ENCODE data around the gene BAIAP2. TPM values are rescaled to one million over a fixed set of nuclear protein-coding genes. Genes with fewer than 3 reads are reported as not detected.

The BAIAP2 gene
- total and polyA plus RNA-seq, 3 experiments from 2014 or later = 5.3 to 8.8 (median 6.6) TPM

DNA sequence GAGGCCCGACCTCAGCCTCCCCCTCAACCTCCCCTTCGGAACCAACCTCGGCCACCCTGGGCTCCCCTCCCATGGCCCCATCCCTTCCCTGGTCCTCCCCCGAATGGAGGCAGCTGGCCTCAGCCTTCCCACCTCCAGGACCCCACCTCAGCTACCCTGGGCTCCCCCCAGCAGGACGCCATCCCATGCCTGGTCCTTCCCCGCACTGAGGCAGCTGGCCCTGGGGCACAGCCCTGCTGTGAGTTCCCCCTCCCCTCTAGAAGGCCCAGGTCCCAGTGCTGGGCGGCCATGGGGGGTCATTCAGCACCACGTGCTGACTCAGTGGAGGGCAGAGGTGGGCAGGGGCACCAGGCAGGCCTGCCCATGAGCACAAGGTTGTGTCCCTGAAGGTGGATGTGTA, 101.4 kb downstream of the BAIAP2 start:
- Histone ChIP-seq H3K4me1 (ENCODE audit: insufficient read depth, low read length) (no peaks in the 10 kb centered on the region), H3K27ac (ENCODE audit: low read depth, low read length) (no peak overlapping the region), H3K9me3 (ENCODE audit: low read length) (no peaks in the 10 kb centered on the region), H3K27me3 (ENCODE audit: insufficient read depth, low read length, poor library complexity, severe bottlenecking) (no peaks in the 10 kb centered on the region), H3K36me3 (ENCODE audit: insufficient read depth, low read length) (no peaks in the 10 kb centered on the region), H3K4me3 (ENCODE audit: low read length) (no peak overlapping the region)
- no peaks in the 10 kb centered on the region for H3K9me3 Mint-ChIP-seq
- H3K4me1 Mint-ChIP-seq = no peaks in the 10 kb centered on the region
- no peak overlapping the region for H3K27ac Mint-ChIP-seq
- POLR2A ChIA-PET = no interaction called here
- no peaks in the 10 kb centered on the region for H3K36me3 Mint-ChIP-seq
- DNase-seq = no peak
- CTCF ChIA-PET = no interaction called here
- no peak overlapping the region for H3K4me3 Mint-ChIP-seq
- H3K27me3 Mint-ChIP-seq = peaks cover 0 to 3% of the 10 kb centered on the region in 2 donors

DNA sequence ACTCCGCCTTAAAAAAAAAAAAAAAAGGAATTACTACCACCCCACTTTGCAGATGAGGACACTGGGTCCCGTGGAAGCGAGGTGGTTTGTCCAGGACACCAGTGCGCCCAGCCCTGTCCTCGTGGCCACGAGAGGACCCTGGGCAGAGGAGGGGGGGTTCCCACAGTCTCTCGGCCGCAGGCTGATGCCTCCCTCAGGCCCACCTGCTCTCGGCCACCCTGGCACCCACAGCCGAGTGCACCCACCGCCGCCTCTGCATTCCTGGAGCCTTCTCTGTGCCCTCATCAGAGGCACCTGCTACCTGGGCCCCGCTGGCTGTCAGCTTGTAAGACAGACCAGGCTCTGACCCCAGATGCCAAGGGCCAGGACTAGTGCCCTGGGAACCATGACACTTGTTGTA, 102.3 kb downstream of the BAIAP2 start:
- no peaks in the 10 kb centered on the region for H3K36me3 ChIP-seq (ENCODE audit: insufficient read depth, low read length)
- DNase-seq = no peak
- Mint-ChIP-seq H3K4me1 (no peaks in the 10 kb centered on the region), H3K27me3 (peaks cover 0 to 6% of the 10 kb centered on the region in 2 donors), H3K9me3 (no peaks in the 10 kb centered on the region), H3K36me3 (no peaks in the 10 kb centered on the region), H3K4me3 (no peak overlapping the region), H3K27ac (no peak overlapping the region)
- ChIA-PET POLR2A (no interaction called here), CTCF (no interaction called here)
- no peaks in the 10 kb centered on the region for H3K27me3 ChIP-seq (ENCODE audit: insufficient read depth, low read length, poor library complexity, severe bottlenecking)
- no peak overlapping the region for H3K27ac ChIP-seq (ENCODE audit: low read depth, low read length)
- H3K4me3 ChIP-seq (ENCODE audit: low read length) = no peak overlapping the region
- no peaks in the 10 kb centered on the region for H3K9me3 ChIP-seq (ENCODE audit: low read length)
- no peaks in the 10 kb centered on the region for H3K4me1 ChIP-seq (ENCODE audit: insufficient read depth, low read length)

DNA sequence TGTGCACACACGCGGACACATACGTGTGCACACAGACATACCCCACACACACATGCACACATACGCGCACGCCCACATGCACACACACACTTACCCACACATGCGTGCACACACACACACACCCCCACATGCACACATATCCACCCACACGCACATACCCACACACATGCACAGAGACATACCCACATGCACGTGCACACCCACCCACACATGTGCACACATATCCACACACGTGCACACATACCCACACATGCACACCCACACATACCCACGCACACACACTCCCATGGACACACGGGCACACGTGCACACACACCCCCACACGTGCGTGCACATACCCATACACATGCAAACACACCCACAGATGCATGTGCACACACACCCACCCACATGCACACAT, 103.1 kb downstream of the BAIAP2 start:
- Histone ChIP-seq H3K9me3 (ENCODE audit: low read length) (no peaks in the 10 kb centered on the region), H3K27ac (ENCODE audit: low read depth, low read length) (no peak overlapping the region), H3K4me1 (ENCODE audit: insufficient read depth, low read length) (no peaks in the 10 kb centered on the region), H3K27me3 (ENCODE audit: insufficient read depth, low read length, poor library complexity, severe bottlenecking) (no peaks in the 10 kb centered on the region), H3K4me3 (ENCODE audit: low read length) (no peak overlapping the region), H3K36me3 (ENCODE audit: insufficient read depth, low read length) (no peaks in the 10 kb centered on the region)
- Mint-ChIP-seq H3K9me3 (no peaks in the 10 kb centered on the region), H3K27me3 (peaks cover 0 to 7% of the 10 kb centered on the region in 2 donors), H3K4me3 (no peak overlapping the region), H3K36me3 (no peaks in the 10 kb centered on the region), H3K4me1 (no peaks in the 10 kb centered on the region), H3K27ac (peak overlapping the region in 1 of 8 donors; percentile 29)
- POLR2A ChIA-PET = no interaction called here
- DNase-seq = no peak
- CTCF ChIA-PET = no interaction called here

DNA sequence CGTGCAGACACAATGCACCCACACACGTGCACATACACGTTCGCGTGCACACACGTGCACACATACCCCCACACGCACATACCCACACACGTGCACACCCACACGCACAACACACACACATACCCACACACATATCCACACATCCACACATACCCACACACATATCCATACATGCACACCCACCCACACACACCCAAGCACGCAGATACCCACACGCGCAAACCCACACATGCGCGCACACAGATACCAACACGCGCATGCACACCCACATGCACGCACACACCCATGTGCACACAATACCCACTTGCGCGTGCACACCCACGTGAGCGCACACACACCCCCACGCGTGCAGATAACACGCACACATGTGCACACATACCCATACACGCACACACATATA, 103.5 kb downstream of the BAIAP2 start:
- Mint-ChIP-seq H3K9me3 (no peaks in the 10 kb centered on the region), H3K4me3 (no peak overlapping the region), H3K27ac (no peak overlapping the region), H3K36me3 (no peaks in the 10 kb centered on the region), H3K4me1 (no peaks in the 10 kb centered on the region), H3K27me3 (peaks cover 0 to 7% of the 10 kb centered on the region in 2 donors)
- ChIA-PET POLR2A (no interaction called here), CTCF (no interaction called here)
- no peaks in the 10 kb centered on the region for H3K27me3 ChIP-seq (ENCODE audit: insufficient read depth, low read length, poor library complexity, severe bottlenecking)
- no peaks in the 10 kb centered on the region for H3K36me3 ChIP-seq (ENCODE audit: insufficient read depth, low read length)
- H3K4me3 ChIP-seq (ENCODE audit: low read length) = no peak overlapping the region
- no peak overlapping the region for H3K27ac ChIP-seq (ENCODE audit: low read depth, low read length)
- no peaks in the 10 kb centered on the region for H3K9me3 ChIP-seq (ENCODE audit: low read length)
- H3K4me1 ChIP-seq (ENCODE audit: insufficient read depth, low read length) = no peaks in the 10 kb centered on the region
- DNase-seq = no peak

DNA sequence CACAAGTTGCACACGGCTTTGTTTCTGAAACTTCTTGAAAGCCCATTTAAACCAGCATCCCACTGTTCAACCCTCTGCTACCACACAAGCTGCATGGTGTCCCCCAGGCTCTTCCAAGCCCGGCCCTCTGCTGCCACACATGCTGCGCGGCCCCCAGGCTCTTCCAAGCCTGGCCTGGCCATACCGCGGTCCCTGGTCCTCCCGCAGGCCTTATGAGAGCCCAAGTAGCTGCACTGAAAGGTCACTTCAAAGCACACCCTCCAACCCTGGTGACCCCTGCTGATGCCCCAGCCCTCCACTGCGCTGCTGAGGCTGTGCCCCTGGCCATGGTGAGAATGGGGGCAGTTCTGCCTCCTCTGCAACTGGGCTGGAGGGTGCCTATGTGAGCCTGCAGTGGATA, 104.5 kb downstream of the BAIAP2 start:
- Histone ChIP-seq H3K4me3 (ENCODE audit: low read length) (no peak overlapping the region), H3K27ac (ENCODE audit: low read depth, low read length) (no peak overlapping the region), H3K4me1 (ENCODE audit: insufficient read depth, low read length) (no peaks in the 10 kb centered on the region), H3K36me3 (ENCODE audit: insufficient read depth, low read length) (no peaks in the 10 kb centered on the region), H3K9me3 (ENCODE audit: low read length) (no peaks in the 10 kb centered on the region), H3K27me3 (ENCODE audit: insufficient read depth, low read length, poor library complexity, severe bottlenecking) (no peaks in the 10 kb centered on the region)
- Mint-ChIP-seq H3K4me1 (no peaks in the 10 kb centered on the region), H3K4me3 (no peak overlapping the region), H3K36me3 (no peaks in the 10 kb centered on the region), H3K27me3 (peaks cover 0 to 7% of the 10 kb centered on the region in 2 donors), H3K27ac (no peak overlapping the region), H3K9me3 (no peaks in the 10 kb centered on the region)
- DNase-seq = no peak
- CTCF ChIA-PET = interaction anchor here (1.4 kb wide), 1 partner anchor 10 kb away, joined by 3 read pairs; no protein-coding TSS in a partner anchor
- POLR2A ChIA-PET = no interaction called here

DNA sequence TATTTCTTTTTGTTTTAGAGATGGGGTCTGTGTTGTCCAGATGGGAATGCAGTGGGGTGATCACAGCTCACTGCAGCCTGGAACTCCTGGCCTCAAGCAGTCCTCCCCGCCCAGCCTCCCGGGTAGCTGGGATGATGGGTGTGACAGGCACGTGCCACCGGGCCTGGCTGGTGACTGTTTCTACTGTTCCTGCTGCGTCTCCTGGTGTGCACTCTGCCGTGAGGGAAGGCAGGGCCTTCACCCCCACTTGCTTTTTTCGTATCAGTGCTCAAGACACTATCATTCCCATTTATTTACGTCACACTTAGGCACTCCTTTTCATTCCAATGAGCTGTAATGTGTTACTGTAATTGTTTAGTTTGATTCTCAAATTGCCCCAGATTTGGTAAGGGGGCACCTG, 105.1 kb downstream of the BAIAP2 start:
- CTCF ChIA-PET = interaction anchor here (1.4 kb wide), 1 partner anchor 9 kb away, joined by 3 read pairs; no protein-coding TSS in a partner anchor
- no peaks in the 10 kb centered on the region for H3K9me3 ChIP-seq (ENCODE audit: low read length)

DNA sequence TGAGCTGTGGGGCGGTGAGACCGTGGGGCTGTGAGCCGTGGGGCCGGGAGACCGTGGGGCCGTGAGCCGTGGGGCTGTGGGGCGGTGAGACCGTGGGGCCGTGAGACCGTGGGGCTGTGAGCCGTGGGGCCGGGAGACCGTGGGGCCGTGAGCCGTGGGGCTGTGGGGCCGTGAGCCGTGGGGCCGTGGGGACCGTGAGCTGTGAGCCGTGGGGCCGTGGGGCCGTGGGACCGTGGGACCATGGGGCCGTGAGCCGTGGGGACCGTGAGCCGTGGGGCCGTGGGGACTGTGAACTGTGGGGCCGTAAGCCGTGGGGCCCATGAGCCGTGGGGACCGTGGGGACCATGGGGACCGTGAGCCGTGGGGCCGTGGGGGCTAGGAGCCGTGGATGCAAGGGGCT, 105.7 kb downstream of the BAIAP2 start:
- no peak overlapping the region for H3K4me3 Mint-ChIP-seq
- H3K9me3 Mint-ChIP-seq = no peaks in the 10 kb centered on the region
- Histone ChIP-seq H3K9me3 (ENCODE audit: low read length) (no peaks in the 10 kb centered on the region), H3K4me1 (ENCODE audit: insufficient read depth, low read length) (no peaks in the 10 kb centered on the region), H3K27me3 (ENCODE audit: insufficient read depth, low read length, poor library complexity, severe bottlenecking) (no peaks in the 10 kb centered on the region), H3K36me3 (ENCODE audit: insufficient read depth, low read length) (no peaks in the 10 kb centered on the region), H3K4me3 (ENCODE audit: low read length) (no peak overlapping the region), H3K27ac (ENCODE audit: low read depth, low read length) (no peak overlapping the region)
- H3K27me3 Mint-ChIP-seq = peaks cover 0 to 7% of the 10 kb centered on the region in 2 donors
- ChIA-PET POLR2A (no interaction called here), CTCF (interaction anchor here (1.4 kb wide), 1 partner anchor 8 kb away, joined by 3 read pairs; no protein-coding TSS in a partner anchor)
- H3K36me3 Mint-ChIP-seq = no peaks in the 10 kb centered on the region
- no peaks in the 10 kb centered on the region for H3K4me1 Mint-ChIP-seq
- no peak for DNase-seq
- H3K27ac Mint-ChIP-seq = no peak overlapping the region

More for the DNA sequence above, 105.1 kb downstream of the BAIAP2 start:
- Histone ChIP-seq H3K4me1 (ENCODE audit: insufficient read depth, low read length) (no peaks in the 10 kb centered on the region), H3K36me3 (ENCODE audit: insufficient read depth, low read length) (no peaks in the 10 kb centered on the region), H3K27ac (ENCODE audit: low read depth, low read length) (no peak overlapping the region), H3K27me3 (ENCODE audit: insufficient read depth, low read length, poor library complexity, severe bottlenecking) (no peaks in the 10 kb centered on the region), H3K4me3 (ENCODE audit: low read length) (no peak overlapping the region)
- H3K9me3 Mint-ChIP-seq = no peaks in the 10 kb centered on the region
- H3K27me3 Mint-ChIP-seq = peaks cover 0 to 7% of the 10 kb centered on the region in 2 donors
- no peaks in the 10 kb centered on the region for H3K36me3 Mint-ChIP-seq
- POLR2A ChIA-PET = no interaction called here
- no peaks in the 10 kb centered on the region for H3K4me1 Mint-ChIP-seq
- no peak for DNase-seq
- H3K27ac Mint-ChIP-seq = no peak overlapping the region
- no peak overlapping the region for H3K4me3 Mint-ChIP-seq

DNA sequence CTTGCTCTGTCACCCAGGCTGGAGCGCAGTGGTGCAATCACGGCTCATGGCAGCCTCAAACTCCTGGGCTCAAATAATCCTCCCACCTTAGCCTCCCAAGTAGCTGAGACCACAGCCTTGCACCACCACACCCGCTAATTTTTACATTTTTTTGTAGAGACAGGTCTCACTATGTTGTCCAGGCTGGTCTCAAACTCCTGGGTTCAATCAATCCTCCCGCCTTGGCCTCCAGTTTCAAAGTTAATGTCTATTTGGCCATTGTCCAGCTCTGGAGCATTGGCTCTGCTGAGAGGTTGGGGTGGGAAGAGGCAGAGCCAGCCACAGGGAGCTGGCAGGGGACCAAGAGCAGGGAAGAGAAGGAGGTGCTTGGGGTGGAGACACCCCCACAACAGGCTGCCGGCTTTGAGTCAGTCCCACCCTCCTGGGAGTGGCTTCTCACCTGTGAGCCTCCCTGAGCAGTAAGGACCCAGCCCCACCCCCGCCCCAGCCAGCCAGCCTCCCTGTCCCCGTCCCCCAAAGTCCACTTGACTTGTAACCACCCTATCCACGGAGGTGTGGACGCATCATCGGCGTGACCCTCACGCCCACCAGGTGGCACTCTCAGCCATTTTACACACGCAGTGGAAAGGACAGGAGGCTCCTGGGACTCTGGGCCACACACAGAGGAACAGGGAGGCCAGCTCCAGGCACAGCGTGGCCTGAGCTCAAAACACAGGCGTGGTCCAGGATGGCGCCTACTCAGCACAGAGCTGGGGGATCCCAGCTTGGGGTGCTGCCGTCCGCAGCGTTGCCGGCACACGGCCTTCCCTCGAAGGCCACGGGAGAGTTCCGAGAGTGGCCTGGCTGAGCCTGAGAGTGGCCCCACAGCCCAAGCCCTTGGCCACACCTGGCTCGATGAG, 107.6 kb downstream of the BAIAP2 start:
- no peaks in the 10 kb centered on the region for H3K9me3 ChIP-seq (ENCODE audit: low read length)
- POLR2A ChIA-PET = no interaction called here
- no peaks in the 10 kb centered on the region for H3K4me1 ChIP-seq (ENCODE audit: insufficient read depth, low read length)
- H3K4me3 ChIP-seq (ENCODE audit: low read length) = no peak overlapping the region
- peaks cover 0 to 7% of the 10 kb centered on the region in 2 donors for H3K27me3 Mint-ChIP-seq
- H3K36me3 Mint-ChIP-seq = no peaks in the 10 kb centered on the region
- DNase-seq = peak; percentile 28 to 64 (median 43)
- H3K27me3 ChIP-seq (ENCODE audit: insufficient read depth, low read length, poor library complexity, severe bottlenecking) = no peaks in the 10 kb centered on the region
- no peak overlapping the region for H3K27ac Mint-ChIP-seq
- no peak overlapping the region for H3K27ac ChIP-seq (ENCODE audit: low read depth, low read length)
- no peaks in the 10 kb centered on the region for H3K9me3 Mint-ChIP-seq
- H3K4me3 Mint-ChIP-seq = no peak overlapping the region
- no peaks in the 10 kb centered on the region for H3K36me3 ChIP-seq (ENCODE audit: insufficient read depth, low read length)
- no peaks in the 10 kb centered on the region for H3K4me1 Mint-ChIP-seq
- CTCF ChIA-PET = interaction anchor here (0.9 to 1.2 kb wide), 4 partner anchors 10 to 458 kb away, joined by 3 to 5 read pairs (median 3); no protein-coding TSS in a partner anchor
